ENCODE measurements around the gene GNAO1. TPM values are rescaled to one million over a fixed set of nuclear protein-coding genes. Genes with fewer than 3 reads are reported as not detected.

The GNAO1 gene
- polyA plus RNA-seq, 1 donor from 2014 or later: 31.5 TPM

DNA sequence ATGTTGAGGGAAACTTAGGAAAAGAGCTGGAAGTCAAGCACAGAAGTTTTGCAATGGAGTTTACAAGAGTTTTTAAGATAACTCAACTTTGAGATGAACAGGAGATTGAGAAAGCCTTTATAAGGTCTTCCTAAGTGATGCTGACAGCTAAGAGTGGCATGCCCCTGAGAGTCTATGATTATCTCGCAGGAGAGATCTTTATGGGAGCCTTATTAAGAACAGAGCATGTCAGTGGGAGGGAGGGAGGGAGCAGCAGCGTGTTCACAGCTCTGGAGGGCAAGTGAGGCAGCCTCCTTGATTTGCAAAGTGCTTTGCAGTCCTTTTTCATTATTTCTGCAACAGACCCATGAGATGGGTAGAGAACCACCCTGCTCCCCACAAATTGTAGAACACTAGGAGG lies 30.7 kb downstream of the GNAO1 start:
- Histone ChIP-seq H3K27ac (ENCODE audit: low read length) (peak overlapping the region; percentile 25), H3K27me3 (ENCODE audit: insufficient read depth, low read depth, low read length) (no peaks in the 10 kb centered on the region), H4K20me1 (ENCODE audit: insufficient read depth) (peaks cover 34% of the 10 kb centered on the region), H3K9me2 (ENCODE audit: insufficient read depth, low read length) (no peaks in the 10 kb centered on the region), H3K4me3 (ENCODE audit: low read length) (peak overlapping the region; percentile 4), H3K79me2 (replicated peaks; ENCODE audit: insufficient read depth, low read length) (peaks cover 42% of the 10 kb centered on the region), H3F3A (ENCODE audit: insufficient read depth, low read length, poor library complexity, severe bottlenecking) (no peaks in the 10 kb centered on the region), H3K9ac (ENCODE audit: low read length) (no peak overlapping the region), H3K36me3 (ENCODE audit: insufficient read depth, low read length) (no peaks in the 10 kb centered on the region), H3K9me3 (ENCODE audit: low read length) (no peaks in the 10 kb centered on the region), H3K4me2 (ENCODE audit: low read length) (no peak overlapping the region), H2AFZ (ENCODE audit: low read depth, low read length) (no peak overlapping the region)
- no peak for TF ChIP-seq MXI1 (conservative IDR thresholded peaks at IDR 0.05; ENCODE audit: poor library complexity, severe bottlenecking)
- no peak for TF ChIP-seq POLR2AphosphoS5 (IDR thresholded peaks at IDR 0.05)
- TF ChIP-seq, protein P1, sequence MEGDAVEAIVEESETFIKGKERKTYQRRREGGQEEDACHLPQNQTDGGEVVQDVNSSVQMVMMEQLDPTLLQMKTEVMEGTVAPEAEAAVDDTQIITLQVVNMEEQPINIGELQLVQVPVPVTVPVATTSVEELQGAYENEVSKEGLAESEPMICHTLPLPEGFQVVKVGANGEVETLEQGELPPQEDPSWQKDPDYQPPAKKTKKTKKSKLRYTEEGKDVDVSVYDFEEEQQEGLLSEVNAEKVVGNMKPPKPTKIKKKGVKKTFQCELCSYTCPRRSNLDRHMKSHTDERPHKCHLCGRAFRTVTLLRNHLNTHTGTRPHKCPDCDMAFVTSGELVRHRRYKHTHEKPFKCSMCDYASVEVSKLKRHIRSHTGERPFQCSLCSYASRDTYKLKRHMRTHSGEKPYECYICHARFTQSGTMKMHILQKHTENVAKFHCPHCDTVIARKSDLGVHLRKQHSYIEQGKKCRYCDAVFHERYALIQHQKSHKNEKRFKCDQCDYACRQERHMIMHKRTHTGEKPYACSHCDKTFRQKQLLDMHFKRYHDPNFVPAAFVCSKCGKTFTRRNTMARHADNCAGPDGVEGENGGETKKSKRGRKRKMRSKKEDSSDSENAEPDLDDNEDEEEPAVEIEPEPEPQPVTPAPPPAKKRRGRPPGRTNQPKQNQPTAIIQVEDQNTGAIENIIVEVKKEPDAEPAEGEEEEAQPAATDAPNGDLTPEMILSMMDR (IDR thresholded peaks at IDR 0.05; ENCODE audit: poor library complexity, severe bottlenecking): no peak
- no peak for TF ChIP-seq RAD21 (conservative IDR thresholded peaks at IDR 0.05)
- TF ChIP-seq EP300 (conservative IDR thresholded peaks at IDR 0.05; ENCODE audit: poor library complexity, severe bottlenecking): no peak
- TF ChIP-seq TAF1 (IDR thresholded peaks at IDR 0.05; ENCODE audit: low read depth): no peak
- TF ChIP-seq, protein P2, sequence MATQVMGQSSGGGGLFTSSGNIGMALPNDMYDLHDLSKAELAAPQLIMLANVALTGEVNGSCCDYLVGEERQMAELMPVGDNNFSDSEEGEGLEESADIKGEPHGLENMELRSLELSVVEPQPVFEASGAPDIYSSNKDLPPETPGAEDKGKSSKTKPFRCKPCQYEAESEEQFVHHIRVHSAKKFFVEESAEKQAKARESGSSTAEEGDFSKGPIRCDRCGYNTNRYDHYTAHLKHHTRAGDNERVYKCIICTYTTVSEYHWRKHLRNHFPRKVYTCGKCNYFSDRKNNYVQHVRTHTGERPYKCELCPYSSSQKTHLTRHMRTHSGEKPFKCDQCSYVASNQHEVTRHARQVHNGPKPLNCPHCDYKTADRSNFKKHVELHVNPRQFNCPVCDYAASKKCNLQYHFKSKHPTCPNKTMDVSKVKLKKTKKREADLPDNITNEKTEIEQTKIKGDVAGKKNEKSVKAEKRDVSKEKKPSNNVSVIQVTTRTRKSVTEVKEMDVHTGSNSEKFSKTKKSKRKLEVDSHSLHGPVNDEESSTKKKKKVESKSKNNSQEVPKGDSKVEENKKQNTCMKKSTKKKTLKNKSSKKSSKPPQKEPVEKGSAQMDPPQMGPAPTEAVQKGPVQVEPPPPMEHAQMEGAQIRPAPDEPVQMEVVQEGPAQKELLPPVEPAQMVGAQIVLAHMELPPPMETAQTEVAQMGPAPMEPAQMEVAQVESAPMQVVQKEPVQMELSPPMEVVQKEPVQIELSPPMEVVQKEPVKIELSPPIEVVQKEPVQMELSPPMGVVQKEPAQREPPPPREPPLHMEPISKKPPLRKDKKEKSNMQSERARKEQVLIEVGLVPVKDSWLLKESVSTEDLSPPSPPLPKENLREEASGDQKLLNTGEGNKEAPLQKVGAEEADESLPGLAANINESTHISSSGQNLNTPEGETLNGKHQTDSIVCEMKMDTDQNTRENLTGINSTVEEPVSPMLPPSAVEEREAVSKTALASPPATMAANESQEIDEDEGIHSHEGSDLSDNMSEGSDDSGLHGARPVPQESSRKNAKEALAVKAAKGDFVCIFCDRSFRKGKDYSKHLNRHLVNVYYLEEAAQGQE (IDR thresholded peaks at IDR 0.05; ENCODE audit: borderline replicate concordance): no peak
- no peak for TF ChIP-seq SMC3 (conservative IDR thresholded peaks at IDR 0.05; ENCODE audit: poor library complexity)
- TF ChIP-seq EZH2 (IDR thresholded peaks at IDR 0.05; ENCODE audit: borderline replicate concordance, insufficient read depth, low read length, poor library complexity, severe bottlenecking): no peak

DNA sequence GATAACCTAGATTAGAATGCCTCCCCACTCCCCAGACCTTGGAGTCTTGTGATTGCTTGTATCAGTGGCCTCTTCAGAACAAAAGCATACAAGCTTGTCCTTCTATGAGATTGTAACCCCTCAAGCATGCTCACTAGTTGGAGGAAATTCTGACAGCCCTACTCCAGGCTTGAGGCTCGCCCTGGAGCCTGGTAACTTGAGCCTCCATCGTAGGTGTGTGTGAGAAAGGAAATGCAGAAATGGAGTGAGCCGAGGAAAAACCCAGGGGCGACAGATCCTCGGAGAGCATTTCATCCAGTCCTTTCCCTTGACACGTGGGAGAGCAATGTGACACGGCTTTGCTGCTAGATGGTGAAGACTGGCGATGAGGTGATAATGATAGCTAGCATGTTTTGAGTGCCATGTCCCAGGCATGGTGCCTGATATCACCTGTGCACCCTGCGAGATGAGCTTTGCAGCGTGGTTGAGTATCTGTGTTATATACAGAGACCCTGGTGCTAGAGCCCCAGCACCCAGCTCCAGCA lies 31.2 kb downstream of the GNAO1 start:
- Histone ChIP-seq H3K27me3 (ENCODE audit: insufficient read depth, low read depth, low read length) (no peaks in the 10 kb centered on the region), H3K79me2 (replicated peaks; ENCODE audit: insufficient read depth, low read length) (peaks cover 41% of the 10 kb centered on the region), H3F3A (ENCODE audit: insufficient read depth, low read length, poor library complexity, severe bottlenecking) (no peaks in the 10 kb centered on the region), H3K4me2 (ENCODE audit: low read length) (no peak overlapping the region), H4K20me1 (ENCODE audit: insufficient read depth) (peaks cover 34% of the 10 kb centered on the region), H3K4me3 (ENCODE audit: low read length) (peak overlapping the region; percentile 4), H3K9me3 (ENCODE audit: low read length) (no peaks in the 10 kb centered on the region), H3K9me2 (ENCODE audit: insufficient read depth, low read length) (no peaks in the 10 kb centered on the region), H3K9ac (ENCODE audit: low read length) (no peak overlapping the region), H3K27ac (ENCODE audit: low read length) (peak overlapping the region; percentile 25), H3K36me3 (ENCODE audit: insufficient read depth, low read length) (no peaks in the 10 kb centered on the region), H2AFZ (ENCODE audit: low read depth, low read length) (no peak overlapping the region)
- TF ChIP-seq, protein P2 (IDR thresholded peaks at IDR 0.05; ENCODE audit: borderline replicate concordance): no peak
- no peak for TF ChIP-seq EP300 (conservative IDR thresholded peaks at IDR 0.05; ENCODE audit: poor library complexity, severe bottlenecking)
- no peak for TF ChIP-seq EZH2 (IDR thresholded peaks at IDR 0.05; ENCODE audit: borderline replicate concordance, insufficient read depth, low read length, poor library complexity, severe bottlenecking)
- TF ChIP-seq, protein P1 (IDR thresholded peaks at IDR 0.05; ENCODE audit: poor library complexity, severe bottlenecking): no peak
- TF ChIP-seq SMC3 (conservative IDR thresholded peaks at IDR 0.05; ENCODE audit: poor library complexity): no peak
- no peak for TF ChIP-seq RAD21 (conservative IDR thresholded peaks at IDR 0.05)
- TF ChIP-seq POLR2AphosphoS5 (IDR thresholded peaks at IDR 0.05): no peak
- TF ChIP-seq TAF1 (IDR thresholded peaks at IDR 0.05; ENCODE audit: low read depth): no peak
- no peak for TF ChIP-seq MXI1 (conservative IDR thresholded peaks at IDR 0.05; ENCODE audit: poor library complexity, severe bottlenecking)
